Measurements from ENCODE around the gene LILRB4.

- no peak for TF ChIP-seq EP300 (IDR thresholded peaks at IDR 0.05)
- TF ChIP-seq CTCF (IDR thresholded peaks at IDR 0.05), result no peak
- no peak for TF ChIP-seq POLR2A (IDR thresholded peaks at IDR 0.05)
These were observed 45.2 kb downstream of the LILRB4 start for GRCh38 chr19:54707962-54708361.
